Left lung (tissue), 10 donors: ENCODE data around the gene GABRG3. TPM values are rescaled to one million over a fixed set of nuclear protein-coding genes. Genes with fewer than 3 reads are reported as not detected.

Experiments
- ATAC-seq: fragments of 200-7000 bp; cut with Tn5 transposase; one replicate; pipeline ENCODE4 v1.9.1; 2020; ENCODE audit warnings: moderate library complexity
- DNase-seq, 4 donors: peaks; one replicate each; pipeline ENCODE4 v3.0.0-alpha.2; 2013 to 2020
- H3K27ac ChIP-seq, 2 donors: fragments of 200-600 bp; sonication (generic) in 1 of 2; one replicate each; pipeline versions ENCODE4 v1.5.0 to v1.8.0; 2020 to 2021
- H3K27me3 ChIP-seq, 2 donors: fragments of 200-600 bp; sonication (generic) in 1 of 2; one replicate each; pipeline versions ENCODE4 v1.5.0 to v1.8.0; 2020 to 2021
- H3K36me3 ChIP-seq, 2 donors: fragments of 200-600 bp; sonication (generic) in 1 of 2; one replicate each; pipeline versions ENCODE4 v1.5.0 to v1.8.0; 2020 to 2021
- H3K4me1 ChIP-seq, 2 donors: fragments of 200-600 bp; one replicate each; pipeline ENCODE4 v1.8.0; 2021
- H3K4me3 ChIP-seq, 2 donors: fragments of 200-600 bp; sonication (generic) in 1 of 2; one replicate each; pipeline versions ENCODE4 v1.5.0 to v1.8.0; 2020 to 2021; ENCODE audit warnings: mild to moderate bottlenecking in 1 of 2
- H3K9me3 ChIP-seq, 2 donors: fragments of 200-600 bp; sonication (generic) in 1 of 2; one replicate each; pipeline versions ENCODE4 v1.5.0 to v1.8.0; 2020 to 2021
- CTCF ChIP-seq, 2 donors: fragments of 200-600 bp; sonication (generic) in 1 of 2; IDR thresholded peaks; one replicate each; pipeline versions ENCODE4 v1.5.0 to v1.8.0; 2021; ENCODE audit warnings: antibody characterized with exemption in 2 of 2
- intact Hi-C, 2 donors: fragments of 100-400 bp; cut with DNase I; formaldehyde crosslinking; loops; one replicate each; pipeline versions ENCODE4 v1.11.2 to v1.14.2; 2022
- polyA plus RNA-seq, 6 donors: library from polyadenylated mRNA; unstranded; fragments of 120-200 nt; gene quantifications; one replicate each; pipeline ENCODE4 v1.2.1, GENCODE V29; 2013; ENCODE audit not compliant: insufficient read length in 6 of 6
- total RNA-seq, 2 donors: library from RNA; stranded (reverse); fragmentation: NEBNext Ultra II Directional; extraction: Animal tissue kit (Norgen Biotek cat#: 25700); gene quantifications; one replicate each; pipeline ENCODE4 v1.2.1, GENCODE V29; 2021
- donor health status: DM: no; HTN: yes; CAD: no.
- donor health status: DM: no; HTN: no; CAD: no.

The GABRG3 gene
- total and polyA plus RNA-seq, 8 donors: 0.23 to 13.8 (median 10.3) TPM; not detected in 1

GRCh38 chr15:27057904-27058645 lies 87.1 kb downstream of the GABRG3 start:
- H3K27me3 ChIP-seq: no peaks in the 10 kb centered on the region
- H3K9me3 ChIP-seq: no peaks in the 10 kb centered on the region
- TF ChIP-seq CTCF (IDR thresholded peaks at IDR 0.05): no peak
- no peak for ATAC-seq
- no peak overlapping the region for H3K27ac ChIP-seq
- H3K4me3 ChIP-seq: no peak overlapping the region
- no peaks in the 10 kb centered on the region for H3K4me1 ChIP-seq
- intact Hi-C loops: no loop called here
- DNase-seq: no peak
- H3K36me3 ChIP-seq: no peaks in the 10 kb centered on the region

- no peaks in the 10 kb centered on the region for H3K27me3 ChIP-seq
- H3K27ac ChIP-seq: no peak overlapping the region
- no peak for DNase-seq
- H3K9me3 ChIP-seq: no peaks in the 10 kb centered on the region
- no peak overlapping the region for H3K4me3 ChIP-seq
- H3K36me3 ChIP-seq: no peaks in the 10 kb centered on the region
- TF ChIP-seq CTCF (IDR thresholded peaks at IDR 0.05): no peak
- intact Hi-C loops: no loop called here
- no peaks in the 10 kb centered on the region for H3K4me1 ChIP-seq
- no peak for ATAC-seq
Observed at GRCh38 chr15:27058939-27059338, 88.0 kb downstream of the GABRG3 start.

- Histone ChIP-seq H3K9me3 (no peaks in the 10 kb centered on the region), H3K4me3 (no peak overlapping the region), H3K4me1 (no peaks in the 10 kb centered on the region), H3K27ac (no peak overlapping the region), H3K27me3 (no peaks in the 10 kb centered on the region), H3K36me3 (no peaks in the 10 kb centered on the region)
- intact Hi-C loops: no loop called here
- peak; percentile 81 for ATAC-seq
- DNase-seq: peak in 1 of 4 donors; percentile 48
- peak; percentile 54 to 66 for TF ChIP-seq CTCF (IDR thresholded peaks at IDR 0.05)
Observed at GRCh38 chr15:27059610-27060202, 88.7 kb downstream of the GABRG3 start.

GRCh38 chr15:27061739-27062138 lies 90.8 kb downstream of the GABRG3 start:
- Histone ChIP-seq H3K4me1 (no peaks in the 10 kb centered on the region), H3K4me3 (no peak overlapping the region), H3K36me3 (no peaks in the 10 kb centered on the region), H3K27me3 (no peaks in the 10 kb centered on the region), H3K9me3 (peaks cover 0 to under 1% of the 10 kb centered on the region in 2 donors), H3K27ac (no peak overlapping the region)
- ATAC-seq (no peak), DNase-seq (no peak)
- intact Hi-C loops: no loop called here
- TF ChIP-seq CTCF (IDR thresholded peaks at IDR 0.05): no peak

GRCh38 chr15:27062951-27063350 lies 92.0 kb downstream of the GABRG3 start:
- no peak for DNase-seq
- Histone ChIP-seq H3K27ac (no peak overlapping the region), H3K4me3 (no peak overlapping the region), H3K9me3 (peaks cover 0 to 12% of the 10 kb centered on the region in 2 donors), H3K27me3 (no peaks in the 10 kb centered on the region), H3K36me3 (no peaks in the 10 kb centered on the region), H3K4me1 (no peaks in the 10 kb centered on the region)
- no peak for TF ChIP-seq CTCF (IDR thresholded peaks at IDR 0.05)
- intact Hi-C loops: no loop called here
- ATAC-seq: no peak
